Left colon (tissue), 2 donors: ENCODE data around the gene LSM14B. TPM values are rescaled to one million over a fixed set of nuclear protein-coding genes. Genes with fewer than 3 reads are reported as not detected.

ENCODE experiments used
- total RNA-seq, 2 donors: library from RNA; stranded (reverse); fragmentation: NEBNext Ultra II Directional; extraction: Animal tissue kit (Norgen Biotek cat#: 25700); gene quantifications; one replicate each; pipeline ENCODE4 v1.2.1, GENCODE V29; 2021
- donor health status: DM: no; HTN: no; CAD: no.
- donor health status: DM: yes; HTN: yes; CAD: no.

Gene LSM14B
- total RNA-seq, 2 donors from 2014 or later, result 33.0 to 36.3 TPM

Other genes starting within 250 kb of the LSM14B start
- gene TAF4, start 56.6 kb upstream of the LSM14B start, total RNA-seq, result 10 to 100 TPM; 22.1 to 28.2 TPM
- gene PSMA7, start 20.9 kb downstream of the LSM14B start, total RNA-seq, result 100 to 1,000 TPM; 148 to 178 TPM
- 10 to 100 TPM; 11.3 to 17.2 TPM for gene SS18L1, start 21.3 kb downstream of the LSM14B start, total RNA-seq
- 10 to 100 TPM; 26.3 to 34.3 TPM for gene MTG2, start 60.6 kb downstream of the LSM14B start, total RNA-seq
- not detected for gene HRH3, start 97.8 kb downstream of the LSM14B start, total RNA-seq
- gene OSBPL2, start 116.0 kb downstream of the LSM14B start, total RNA-seq, result 10 to 100 TPM; 91.6 to 99.5 TPM
- gene ADRM1, start 180.5 kb downstream of the LSM14B start, total RNA-seq, result 10 to 100 TPM; 67.2 to 73.1 TPM
- gene LAMA5, start 244.8 kb downstream of the LSM14B start, total RNA-seq, result 10 to 100 TPM; 18.2 to 45.8 TPM